ENCODE results near the gene CMIP.

DNA sequence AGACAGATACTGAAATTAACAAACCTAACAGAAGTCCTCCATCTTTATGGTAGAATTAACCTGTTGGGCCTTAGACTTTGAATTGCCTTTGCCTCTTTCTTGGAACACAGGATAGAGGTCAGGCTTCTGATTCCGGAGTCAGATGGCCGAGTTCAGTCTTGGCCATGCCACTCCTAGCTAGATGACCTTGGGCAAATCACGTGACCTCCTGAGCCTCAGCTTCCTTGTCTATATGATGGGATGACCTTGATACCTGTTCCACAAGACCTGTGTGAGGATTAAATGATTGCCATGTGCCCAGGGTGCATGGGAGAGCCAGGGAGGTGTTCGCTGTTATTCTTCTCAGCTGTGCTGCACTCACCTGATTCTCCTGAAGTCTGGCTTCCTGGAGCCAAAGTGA, 161.4 kb downstream of the CMIP start:
- TF ChIP-seq, protein P1, sequence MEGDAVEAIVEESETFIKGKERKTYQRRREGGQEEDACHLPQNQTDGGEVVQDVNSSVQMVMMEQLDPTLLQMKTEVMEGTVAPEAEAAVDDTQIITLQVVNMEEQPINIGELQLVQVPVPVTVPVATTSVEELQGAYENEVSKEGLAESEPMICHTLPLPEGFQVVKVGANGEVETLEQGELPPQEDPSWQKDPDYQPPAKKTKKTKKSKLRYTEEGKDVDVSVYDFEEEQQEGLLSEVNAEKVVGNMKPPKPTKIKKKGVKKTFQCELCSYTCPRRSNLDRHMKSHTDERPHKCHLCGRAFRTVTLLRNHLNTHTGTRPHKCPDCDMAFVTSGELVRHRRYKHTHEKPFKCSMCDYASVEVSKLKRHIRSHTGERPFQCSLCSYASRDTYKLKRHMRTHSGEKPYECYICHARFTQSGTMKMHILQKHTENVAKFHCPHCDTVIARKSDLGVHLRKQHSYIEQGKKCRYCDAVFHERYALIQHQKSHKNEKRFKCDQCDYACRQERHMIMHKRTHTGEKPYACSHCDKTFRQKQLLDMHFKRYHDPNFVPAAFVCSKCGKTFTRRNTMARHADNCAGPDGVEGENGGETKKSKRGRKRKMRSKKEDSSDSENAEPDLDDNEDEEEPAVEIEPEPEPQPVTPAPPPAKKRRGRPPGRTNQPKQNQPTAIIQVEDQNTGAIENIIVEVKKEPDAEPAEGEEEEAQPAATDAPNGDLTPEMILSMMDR (IDR thresholded peaks at IDR 0.05), result no peak
- TF ChIP-seq EZH2phosphoT487 (IDR thresholded peaks at IDR 0.05; ENCODE audit: borderline replicate concordance, low read depth) (no peak), POLR2AphosphoS5 (IDR thresholded peaks at IDR 0.05; ENCODE audit: low read depth, low read length) (no peak)
- TF ChIP-seq, protein P2, sequence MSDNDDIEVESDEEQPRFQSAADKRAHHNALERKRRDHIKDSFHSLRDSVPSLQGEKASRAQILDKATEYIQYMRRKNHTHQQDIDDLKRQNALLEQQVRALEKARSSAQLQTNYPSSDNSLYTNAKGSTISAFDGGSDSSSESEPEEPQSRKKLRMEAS (IDR thresholded peaks at IDR 0.05; ENCODE audit: low read depth), result no peak

Measured in SK-N-SH (cell line).